Measurements from ENCODE around the gene MLLT3. TPM values are rescaled to one million over a fixed set of nuclear protein-coding genes. Genes with fewer than 3 reads are reported as not detected.

Gene MLLT3
- total RNA-seq, 1 experiment from 2014 or later = 7.0 TPM

- no peak for TF ChIP-seq STAT6 (CRISPR knock-in tag; conservative IDR thresholded peaks at IDR 0.05; ENCODE audit: low read depth)
Measured at GRCh38 chr9:20537294-20537693, 85.0 kb downstream of the MLLT3 start (continued).

GRCh38 chr9:20532584-20532983 lies 89.7 kb downstream of the MLLT3 start:
- Mint-ChIP-seq H3K36me3 (no peaks in the 10 kb centered on the region), H3K4me3 (no peak overlapping the region), H3K4me1 (peaks cover 5% of the 10 kb centered on the region; the same call in 1 of the 2 replicates), H3K27me3 (ENCODE audit: low read depth) (no peaks in the 10 kb centered on the region), H3K27ac (no peak overlapping the region), H3K9me3 (no peaks in the 10 kb centered on the region)
- CTCF ChIA-PET = interaction anchor here (0.5 to 2.2 kb wide), 3 partner anchors 8 to 173 kb away, joined by 3 to 13 read pairs (median 4); no protein-coding TSS in a partner anchor
- DNase-seq (ENCODE audit: low spot score) (no peak), ATAC-seq (no peak)
- POLR2A ChIA-PET = no interaction called here
- TF ChIP-seq ESRRA (CRISPR knock-in tag; IDR thresholded peaks at IDR 0.05; ENCODE audit: borderline replicate concordance) (no peak), FOXJ3 (CRISPR knock-in tag; IDR thresholded peaks at IDR 0.05; ENCODE audit: borderline replicate concordance) (no peak), JUN (CRISPR knock-in tag; IDR thresholded peaks at IDR 0.05) (no peak), AR (CRISPR knock-in tag; IDR thresholded peaks at IDR 0.05) (no peak), SMAD4 (CRISPR knock-in tag; IDR thresholded peaks at IDR 0.05) (no peak), EMX1 (CRISPR knock-in tag; IDR thresholded peaks at IDR 0.05) (no peak), CREM (CRISPR knock-in tag; IDR thresholded peaks at IDR 0.05) (no peak), ATF2 (CRISPR knock-in tag; IDR thresholded peaks at IDR 0.05; ENCODE audit: borderline replicate concordance, low read depth) (no peak), MLX (CRISPR knock-in tag; IDR thresholded peaks at IDR 0.05) (no peak), ZNF416 (CRISPR knock-in tag; IDR thresholded peaks at IDR 0.05) (no peak)

GRCh38 chr9:20529837-20530236 lies 92.5 kb downstream of the MLLT3 start:
- ChIA-PET CTCF (no interaction called here), POLR2A (no interaction called here)
- Mint-ChIP-seq H3K27me3 (ENCODE audit: low read depth) (no peaks in the 10 kb centered on the region), H3K27ac (no peak overlapping the region), H3K4me1 (peaks cover 20% of the 10 kb centered on the region), H3K4me3 (no peak overlapping the region), H3K9me3 (no peaks in the 10 kb centered on the region), H3K36me3 (no peaks in the 10 kb centered on the region)
- ATAC-seq (no peak), DNase-seq (ENCODE audit: low spot score) (no peak)
- TF ChIP-seq E2F4 (CRISPR knock-in tag; IDR thresholded peaks at IDR 0.05; ENCODE audit: borderline replicate concordance, low read depth) (no peak), SP1 (CRISPR knock-in tag; conservative IDR thresholded peaks at IDR 0.05) (no peak), FOXK1 (CRISPR knock-in tag; IDR thresholded peaks at IDR 0.05) (no peak), E2F1 (CRISPR knock-in tag; IDR thresholded peaks at IDR 0.05) (no peak), ZNF281 (CRISPR knock-in tag; IDR thresholded peaks at IDR 0.05) (no peak), FOXP1 (CRISPR knock-in tag; IDR thresholded peaks at IDR 0.05; ENCODE audit: borderline replicate concordance) (no peak), ZMAT4 (CRISPR knock-in tag; IDR thresholded peaks at IDR 0.05) (no peak), CBFB (CRISPR knock-in tag; IDR thresholded peaks at IDR 0.05; ENCODE audit: low read depth) (no peak)
